ENCODE data around the gene PITPNC1.
"Not testable (repeated sequence)": the region's sequence is repeated elsewhere in the genome, so short reads cannot be mapped to it uniquely, and the experiment has no call there.

The PITPNC1 gene

DNA sequence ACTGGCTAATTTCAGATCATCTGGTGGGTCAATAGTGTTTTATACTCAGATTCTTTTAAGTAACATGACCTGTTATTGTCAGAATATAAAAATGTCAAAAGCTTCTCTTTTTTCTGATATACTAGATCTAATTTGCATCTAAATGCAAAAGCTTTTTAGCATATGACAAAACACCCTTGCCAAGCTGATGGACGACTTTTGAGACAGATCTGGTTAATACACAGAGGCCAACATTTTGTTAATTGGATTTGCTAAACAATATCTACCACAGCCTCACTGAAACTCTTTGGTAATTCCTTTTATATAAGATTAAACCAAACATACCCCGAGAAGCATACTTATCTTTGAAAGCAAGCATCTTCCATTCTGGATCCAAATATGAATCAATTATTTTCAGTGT lies 330.4 kb downstream of the PITPNC1 start:
- no peak for DNase-seq

DNA sequence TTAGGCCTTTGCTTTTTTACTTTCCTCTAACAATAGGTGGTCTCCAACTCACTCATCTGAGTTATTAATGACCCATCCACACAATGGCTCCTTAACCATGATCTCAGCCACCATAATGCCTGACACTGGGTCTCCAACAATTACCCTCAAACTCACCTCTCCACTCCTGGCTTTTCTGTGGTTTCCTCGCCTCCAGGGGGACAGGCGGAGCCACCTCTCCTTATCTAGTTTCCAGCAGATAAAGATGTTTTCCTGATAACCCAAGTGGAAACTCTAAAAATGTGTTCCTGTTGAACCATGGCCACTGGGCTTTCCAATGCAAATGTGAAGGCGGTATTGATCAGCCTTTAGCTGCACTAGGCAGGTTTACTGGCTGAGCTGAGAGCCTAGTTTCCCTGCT lies 331.3 kb downstream of the PITPNC1 start:
- DNase-seq: no peak

DNA sequence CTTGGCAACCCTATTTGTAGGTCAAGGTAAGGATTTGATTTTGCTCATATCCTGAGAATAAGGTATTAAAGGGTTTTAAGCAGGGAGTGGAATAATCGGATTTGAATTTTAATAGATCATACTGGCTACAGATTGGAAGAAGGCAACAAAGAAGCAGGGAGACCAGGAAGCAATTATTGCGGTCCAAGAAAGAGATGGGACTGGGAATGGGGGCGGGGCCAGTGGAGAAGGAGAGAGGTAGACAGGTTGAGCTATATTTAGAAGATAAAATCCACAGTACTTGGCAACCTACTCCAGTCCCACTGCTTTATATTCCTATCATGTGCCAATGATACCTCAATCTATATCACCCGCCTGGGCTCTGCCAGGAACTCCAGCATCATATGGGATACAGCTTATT lies 334.8 kb downstream of the PITPNC1 start:
- no peak for DNase-seq

DNA sequence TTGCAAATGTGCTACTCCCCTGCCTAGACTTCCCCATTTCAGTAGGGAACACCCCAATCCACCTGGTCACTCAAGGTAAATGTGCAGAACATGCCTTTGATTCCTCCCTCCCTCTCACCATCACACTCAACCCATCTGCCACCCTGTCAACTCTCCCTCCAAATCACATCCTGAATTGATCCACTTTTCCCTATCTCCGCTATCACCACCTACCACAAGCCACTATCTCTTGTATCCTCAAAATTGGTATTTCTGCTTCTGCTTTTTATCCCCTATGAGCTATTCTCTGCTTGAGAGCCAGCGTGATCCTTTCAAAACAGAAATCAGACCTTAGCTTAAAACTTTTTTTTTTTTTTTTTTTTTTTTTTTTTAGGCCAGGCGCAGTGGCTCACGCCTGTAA lies 335.3 kb downstream of the PITPNC1 start:
- DNase-seq: no peak

DNA sequence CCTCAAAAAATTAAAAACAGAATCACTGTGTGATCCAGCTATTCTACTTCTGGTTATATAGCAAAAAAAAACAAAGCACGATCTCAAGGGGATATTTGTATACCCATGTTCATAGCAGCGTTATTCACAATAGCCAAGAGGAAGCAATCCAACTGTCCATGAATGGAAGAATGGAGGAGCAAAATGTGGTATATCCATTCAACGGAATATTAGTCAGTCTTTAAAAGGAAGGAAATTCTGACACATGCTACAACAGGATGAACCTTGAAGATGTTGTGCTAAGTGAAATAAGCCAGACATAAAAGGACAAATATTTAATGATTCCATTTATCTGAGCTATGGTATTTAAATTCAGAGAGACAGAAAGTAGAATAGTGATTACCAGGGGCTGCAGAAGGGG lies 336.1 kb downstream of the PITPNC1 start:
- no peak for DNase-seq

DNA sequence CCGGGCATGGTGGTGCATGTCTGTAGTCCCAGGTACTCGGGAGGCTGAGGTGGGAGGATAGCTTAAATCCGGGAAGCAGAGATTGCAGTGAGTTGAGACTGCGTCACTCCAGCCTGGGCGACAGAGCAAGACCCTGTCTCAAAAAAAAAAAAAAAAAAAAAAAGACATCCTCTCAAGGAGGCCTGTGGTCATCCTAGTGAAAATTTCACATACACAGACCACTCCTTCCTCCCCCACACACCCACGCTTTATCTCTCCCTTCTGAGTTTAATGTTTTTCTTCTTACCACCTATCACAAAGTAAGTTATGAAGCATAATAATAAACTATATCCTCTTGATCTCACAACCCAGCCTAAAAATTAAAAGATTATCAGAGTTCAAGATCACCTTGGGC lies 339.3 kb downstream of the PITPNC1 start:
- DNase-seq: no peak

DNA sequence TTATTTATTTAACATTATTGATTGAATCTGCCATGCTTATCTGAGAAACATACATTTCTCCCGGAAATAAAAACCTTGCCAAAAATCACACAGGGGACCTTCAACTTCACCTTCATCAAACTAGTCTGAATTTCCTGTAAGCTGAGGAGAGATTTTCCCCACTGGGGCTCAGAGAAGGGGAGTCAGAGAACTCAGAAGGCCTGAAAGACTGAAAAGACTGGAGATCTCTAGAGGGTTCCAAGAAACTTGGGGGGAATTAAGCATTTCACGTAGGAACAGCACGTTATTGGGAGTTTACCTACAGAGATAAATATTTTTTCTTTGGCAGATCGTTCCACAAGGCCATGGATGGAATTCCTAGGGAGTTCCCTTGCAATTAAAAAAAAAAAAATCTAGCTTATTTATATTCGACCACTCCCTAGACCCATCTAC lies 340.1 kb downstream of the PITPNC1 start:
- no peak for DNase-seq

DNA sequence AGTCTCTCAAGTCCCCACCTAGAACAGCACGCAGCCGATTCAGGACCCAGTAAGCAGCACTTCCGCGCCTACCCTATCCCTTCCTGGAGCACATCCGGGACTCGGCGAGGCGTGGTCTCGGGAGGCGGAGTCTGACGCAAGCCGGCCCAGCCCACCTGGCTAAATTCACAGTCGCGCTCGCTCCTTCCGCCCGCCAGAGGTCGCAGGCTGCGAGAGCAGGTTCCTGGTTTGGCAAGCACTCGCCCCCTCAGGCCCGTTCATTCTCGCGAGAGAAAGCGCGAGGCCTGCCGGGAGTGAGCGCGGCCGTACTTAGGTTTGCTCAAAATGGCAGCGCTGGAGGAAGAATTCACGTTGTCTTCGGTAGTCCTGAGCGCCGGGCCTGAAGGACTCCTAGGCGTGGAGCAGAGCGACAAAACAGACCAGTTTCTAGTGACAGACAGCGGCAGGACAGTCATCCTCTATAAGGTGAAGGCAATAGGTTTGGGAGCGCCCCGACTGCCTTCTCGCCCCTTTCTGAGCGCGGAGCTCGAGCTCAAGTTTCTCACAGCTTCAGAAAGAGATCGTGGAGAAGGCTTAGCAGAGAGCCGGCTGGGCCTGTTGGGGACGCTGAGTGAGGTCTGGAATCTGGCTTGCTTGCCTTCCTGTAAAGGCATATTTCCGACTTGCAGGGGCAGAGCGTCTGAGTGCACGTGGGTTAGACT lies 340.7 kb downstream of the PITPNC1 start, which contains the start of gene NOL11:
NOL11 (plus strand) TSS at position 313 of the 701 bp plus-strand sequence; CDS start at position 325, 12 bp downstream.
- DNase-seq: peak; percentile 96

DNA sequence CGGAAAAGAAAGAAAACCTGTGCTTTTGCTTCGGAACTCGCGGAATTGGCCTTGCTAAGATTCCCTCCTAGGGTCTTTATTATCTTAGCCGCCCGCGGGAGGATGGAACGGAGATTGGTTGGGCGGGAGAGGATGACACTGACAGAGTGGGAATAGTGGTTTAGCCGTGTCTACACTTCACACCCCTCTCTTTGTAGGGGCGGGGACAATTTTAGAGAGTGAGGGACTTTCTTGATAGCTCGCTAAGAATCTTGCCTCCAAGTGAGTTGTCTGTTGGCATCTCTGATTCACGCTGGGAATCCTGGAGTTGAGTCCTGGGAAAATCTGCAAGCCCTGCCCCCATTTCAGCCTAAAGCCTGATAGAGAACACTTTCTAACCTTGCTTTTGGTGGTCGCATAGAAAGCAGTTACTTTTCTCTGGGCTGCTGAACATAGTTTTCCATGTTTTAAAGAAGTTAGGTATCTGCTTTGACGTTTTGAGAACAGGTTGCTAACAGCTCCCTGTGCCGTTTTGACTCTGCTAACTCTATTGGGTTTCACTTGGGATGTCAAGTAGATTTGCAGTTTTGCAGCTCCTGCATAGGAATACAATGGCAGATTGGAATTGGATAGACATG lies 341.4 kb downstream of the PITPNC1 start:
- no peak for DNase-seq

DNA sequence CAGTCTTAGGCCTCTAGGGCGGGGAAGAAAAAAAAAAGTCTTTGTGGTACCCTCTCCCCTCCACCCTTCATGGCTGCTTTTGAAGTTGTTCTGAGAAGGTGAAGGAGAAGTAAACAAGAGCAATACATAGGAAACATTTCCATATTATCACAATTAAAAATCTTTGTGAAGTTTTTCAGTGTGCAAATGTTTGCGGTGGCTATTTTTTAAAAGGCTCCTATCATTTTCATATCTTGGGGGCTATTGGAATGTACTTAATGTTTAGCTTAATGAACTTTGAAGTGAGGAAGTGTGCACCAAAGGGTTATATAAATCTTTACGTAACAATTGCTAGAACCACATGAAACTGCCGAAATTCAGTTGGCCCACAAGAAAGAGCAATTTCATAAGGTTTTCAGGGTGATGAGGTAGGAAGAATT lies 348.3 kb downstream of the PITPNC1 start:
- no peak for DNase-seq

DNA sequence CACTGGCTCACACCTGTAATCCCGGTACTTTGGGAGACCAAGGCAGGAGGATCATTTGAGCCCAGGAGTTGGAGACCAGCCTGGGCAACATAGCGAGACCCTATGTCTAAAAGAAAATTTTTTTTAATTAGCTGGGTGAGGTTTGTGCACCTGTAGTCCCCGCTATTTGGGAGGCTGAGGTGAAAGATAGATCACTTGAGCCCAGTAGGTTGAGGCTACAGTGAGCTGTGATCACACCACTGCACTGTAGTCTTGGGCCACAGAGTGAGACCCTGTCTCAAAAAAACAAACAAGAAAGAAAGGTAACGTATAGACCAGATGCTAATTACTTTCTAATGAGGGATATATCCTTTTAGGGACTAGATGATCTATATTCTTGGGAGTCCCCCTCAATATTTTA lies 348.7 kb downstream of the PITPNC1 start:
- no peak for DNase-seq

DNA sequence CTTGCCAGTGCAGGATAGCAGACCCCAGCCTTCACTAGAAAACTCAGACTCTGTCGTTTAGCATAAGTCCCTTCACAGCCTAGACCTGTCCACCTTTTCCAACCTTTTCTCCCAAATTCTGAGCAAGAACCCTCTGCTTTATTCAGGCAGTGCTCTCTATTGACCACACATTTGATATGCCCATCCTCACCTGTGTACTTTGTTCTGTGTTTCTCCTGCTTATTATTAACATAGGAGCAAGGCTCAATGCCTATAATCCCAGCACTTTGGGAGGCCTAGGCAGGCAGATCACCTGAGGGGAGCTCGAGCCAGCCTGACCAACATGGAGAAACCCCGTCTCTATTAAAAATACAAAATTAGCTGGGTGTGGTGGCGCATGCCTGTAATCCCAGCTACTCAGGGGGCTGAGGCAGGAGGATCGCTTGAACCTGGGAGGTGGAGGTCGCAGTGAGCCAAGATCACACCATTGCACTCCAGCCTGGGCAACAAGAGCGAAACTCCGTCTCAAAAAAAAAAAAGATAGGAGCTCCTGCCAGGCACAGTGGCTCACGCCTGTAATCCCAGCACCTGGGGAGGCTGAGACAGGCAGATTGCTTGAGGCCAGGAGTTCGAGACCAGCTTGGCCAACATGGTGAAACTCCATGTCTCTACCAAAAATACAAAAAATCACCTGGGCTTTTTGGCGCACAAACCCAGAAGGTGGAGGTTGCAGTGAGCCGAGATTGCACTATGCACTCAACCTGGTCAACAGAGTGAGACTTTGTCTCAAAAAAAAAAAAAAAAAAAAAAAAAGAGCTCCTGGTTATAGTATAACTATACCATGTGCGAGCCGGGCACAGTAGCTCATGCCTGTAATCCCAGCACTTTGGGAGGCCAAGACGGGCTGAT lies 350.3 kb downstream of the PITPNC1 start:
- not testable (repeated sequence) for DNase-seq

DNA sequence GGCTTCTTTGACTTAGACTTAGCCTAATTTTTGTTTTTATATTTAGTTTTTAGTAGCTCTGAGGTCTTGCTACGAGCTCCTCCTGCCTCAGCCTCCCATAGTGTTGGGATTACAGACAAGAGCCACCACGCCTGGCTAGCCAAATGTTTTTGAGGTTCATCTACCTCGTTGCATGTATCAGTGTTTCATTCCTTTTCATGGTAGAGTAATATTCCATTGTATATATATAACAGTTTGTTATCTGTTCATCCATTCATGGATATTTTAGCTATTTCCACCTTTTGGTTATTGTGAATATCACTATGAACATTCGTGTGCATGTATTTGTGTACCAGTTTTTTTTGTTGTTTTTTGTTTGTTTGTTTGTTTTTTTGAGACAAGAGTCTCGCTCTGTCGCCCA lies 352.8 kb downstream of the PITPNC1 start:
- DNase-seq: no peak

DNA sequence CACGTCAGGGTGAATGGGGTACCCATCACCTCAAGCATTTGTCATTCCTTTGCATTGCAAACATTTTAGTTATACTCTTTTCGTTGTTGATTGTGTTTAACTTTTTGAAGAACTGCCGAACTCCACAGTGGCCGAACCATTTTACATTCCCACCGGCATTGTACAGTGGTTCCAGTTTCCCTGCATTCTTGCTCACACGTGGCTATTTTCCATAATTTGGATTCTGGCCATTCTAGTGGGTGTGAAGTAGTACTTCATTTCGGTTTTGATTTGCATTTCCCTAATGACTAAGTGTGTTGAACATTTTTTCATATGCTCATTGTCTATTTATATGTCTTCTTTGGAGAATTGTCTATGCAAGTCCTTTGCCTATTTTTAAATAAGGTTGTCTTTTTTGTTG lies 353.6 kb downstream of the PITPNC1 start:
- no peak for DNase-seq

DNA sequence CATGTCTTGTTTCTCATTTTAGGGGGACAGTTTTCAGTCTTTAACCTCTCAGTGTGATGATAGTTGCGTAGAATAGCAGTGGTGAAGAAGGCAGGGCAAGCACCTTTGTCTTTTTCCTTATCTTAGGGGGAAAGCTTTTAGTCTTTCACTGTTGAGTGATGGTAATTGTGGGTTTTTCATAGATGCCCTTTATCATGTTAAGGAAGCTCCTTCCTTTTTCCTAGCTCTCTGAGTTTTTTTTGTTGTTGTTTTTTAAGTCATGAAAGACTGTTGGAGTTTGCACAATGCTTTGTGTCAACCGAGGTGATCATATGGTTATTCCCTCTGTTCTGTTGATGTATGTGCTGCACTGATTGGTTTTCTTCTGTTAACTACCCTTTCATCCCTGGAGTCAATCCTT lies 356.4 kb downstream of the PITPNC1 start:
- DNase-seq: no peak

DNA sequence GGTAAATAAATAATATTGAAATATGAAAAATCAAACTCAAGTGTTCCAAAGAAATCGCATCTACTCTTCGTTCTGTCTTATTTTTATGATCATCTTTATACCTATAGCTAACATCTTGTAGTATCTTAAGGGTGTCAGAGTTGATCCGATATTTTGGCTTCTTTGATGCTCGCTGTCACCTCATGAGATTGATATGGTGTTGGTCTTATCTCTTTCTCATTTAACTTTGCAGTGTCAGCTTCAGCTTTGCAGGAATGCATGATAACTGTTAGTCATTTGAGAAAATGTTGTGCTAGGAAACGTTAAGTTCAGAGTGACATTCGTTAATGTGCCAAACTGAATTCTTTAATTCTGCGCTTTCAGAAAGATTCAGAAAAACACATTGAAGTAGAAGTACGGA lies 360.1 kb downstream of the PITPNC1 start:
- DNase-seq: no peak

DNA sequence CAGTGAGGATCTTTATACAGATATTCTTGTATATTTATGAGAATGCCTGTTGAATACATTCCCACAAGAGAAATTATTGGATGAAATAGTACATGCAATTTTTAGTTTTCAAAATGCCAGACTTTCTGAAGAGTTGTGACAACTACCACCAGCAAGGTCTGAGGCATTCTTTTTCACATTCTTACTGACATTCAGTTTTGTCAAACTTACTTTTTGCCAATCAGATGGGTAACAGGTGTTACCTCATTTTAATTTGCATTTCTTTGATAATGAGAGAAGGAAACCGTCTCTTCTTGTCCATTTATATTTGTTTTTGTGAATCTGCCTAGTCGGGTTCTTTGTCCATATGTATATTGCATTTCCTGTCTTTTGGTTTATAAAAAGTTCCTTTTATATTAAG lies 364.9 kb downstream of the PITPNC1 start:
- DNase-seq: no peak

Data from NCI-H2107 (cell line).